Pancreas (tissue), 10 donors: ENCODE data around the gene DCC. TPM values are rescaled to one million over a fixed set of nuclear protein-coding genes. Genes with fewer than 3 reads are reported as not detected.

Source experiments
- ATAC-seq, 4 donors: fragments of 200-7000 bp; cut with Tn5 transposase; one replicate each; pipeline versions ENCODE4 v1.8.0 to v1.9.1; 2020; ENCODE audit warnings: mild to moderate bottlenecking in 4 of 4, moderate library complexity in 4 of 4
- DNase-seq, 6 donors: peaks; one replicate each; pipeline ENCODE4 v3.0.0-alpha.2; 2020
- FAIRE-seq: peaks from 2 replicates; lab custom pipeline; 2012; peaks lifted over from hg19 to GRCh38; lab: Jason Lieb, UNC
- H3K27ac ChIP-seq, 4 donors: fragments of 200-600 bp; sonication (generic); 1 replicate in 3 of 4; 2 replicates in 1 of 4; pipeline versions ENCODE4 v1.5.0 to v1.8.0; 2020
- H3K27me3 ChIP-seq, 4 donors: fragments of 200-600 bp; one replicate each; pipeline ENCODE4 v1.8.0; 2021
- H3K36me3 ChIP-seq, 3 donors: fragments of 200-600 bp; sonication (generic) in 1 of 3; one replicate each; pipeline versions ENCODE4 v1.5.0 to v1.8.0; 2020 to 2021
- H3K4me1 ChIP-seq, 3 donors: fragments of 200-600 bp; one replicate each; pipeline ENCODE4 v1.8.0; 2021
- H3K4me3 ChIP-seq, 4 donors: fragments of 200-600 bp; sonication (generic) in 2 of 4; one replicate each; pipeline versions ENCODE4 v1.5.0 to v1.8.0; 2020 to 2021
- H3K9me3 ChIP-seq, 4 donors: fragments of 200-600 bp; one replicate each; pipeline ENCODE4 v1.8.0; 2021
- WGBS, 2 donors: extraction: QIAGEN DNeasy Blood & Tissue Kit; methylation state at CpG; one replicate each; pipeline ENCODE4 v1.1.7; 2013; 5-methylcytosine and 5-hydroxymethylcytosine counted together
- intact Hi-C, 3 donors: fragments of 100-400 bp; cut with DNase I; formaldehyde crosslinking; loops; one replicate each; pipeline versions ENCODE4 v1.11.1 to v1.14.2; 2022
- polyA plus RNA-seq, 2 donors: library from polyadenylated mRNA; stranded (reverse); fragments of 200-250 nt; gene quantifications; one replicate each; pipeline ENCODE4 v1.2.3, GENCODE V29; 2013
- total RNA-seq, 6 donors: library from RNA; stranded (reverse); fragmentation: NEBNext Ultra II Directional in 4 of 6; extraction: Animal tissue kit (Norgen Biotek cat#: 25700) in 4 of 6; gene quantifications; one replicate each; pipeline versions ENCODE4 v1.2.1 to v1.2.4, GENCODE V29; 2021 to 2023
- TF ChIP-seq, protein P1 (sequence below), 4 donors: fragments of 200-600 bp; sonication (generic) in 3 of 4; IDR thresholded peaks; one replicate each; pipeline versions ENCODE4 v1.5.0 to v1.8.0; 2021; ENCODE audit warnings: antibody characterized with exemption in 4 of 4
- donor health status: healthy with polysubstance abuse.
- donor health status: DM: no; HTN: no; CAD: no; lungs with moderate emphysema.
- donor health status: DM: no; HTN: no; CAD: no.
- donor health status: control.
- donor health status: control.
- donor health status: Bipolar disorder and iron deficiency.
- donor health status: DM: yes; HTN: yes; CAD: no.
- donor health status: DM: no; HTN: no; CAD: no.
- donor health status: DM: no; HTN: no; CAD: no.
- donor health status: DM: yes; HTN: yes; CAD: no.

DCC gene
- total and polyA plus RNA-seq, 8 donors, result 0.18 to 0.44 (median 0.28) TPM; not detected in 1

DNA sequence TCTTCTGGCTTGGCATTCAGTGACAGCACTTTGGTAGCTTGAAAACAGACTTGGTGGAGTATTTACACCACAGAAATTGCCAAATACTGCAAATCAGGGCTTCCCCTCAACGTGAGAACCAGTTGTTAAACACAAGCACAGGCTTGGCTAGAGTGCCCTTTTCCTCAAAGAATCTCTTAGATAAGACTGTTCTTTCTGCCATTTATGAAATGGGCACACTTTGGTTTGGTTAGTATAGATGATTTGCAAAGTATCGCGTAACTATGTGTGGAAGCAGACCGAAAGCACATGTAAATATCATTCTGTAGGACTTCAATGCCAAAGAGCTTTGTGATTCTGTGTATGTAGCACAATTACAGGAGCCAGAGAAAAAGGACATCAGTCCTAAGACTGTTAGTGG lies 308.2 kb downstream of the DCC start:
- ATAC-seq, result no peak
- WGBS, 2 donors, result 72 to 75% methylated on average over 4 of the region's 4 CpGs
- no peaks in the 10 kb centered on the region for H3K4me1 ChIP-seq

DNA sequence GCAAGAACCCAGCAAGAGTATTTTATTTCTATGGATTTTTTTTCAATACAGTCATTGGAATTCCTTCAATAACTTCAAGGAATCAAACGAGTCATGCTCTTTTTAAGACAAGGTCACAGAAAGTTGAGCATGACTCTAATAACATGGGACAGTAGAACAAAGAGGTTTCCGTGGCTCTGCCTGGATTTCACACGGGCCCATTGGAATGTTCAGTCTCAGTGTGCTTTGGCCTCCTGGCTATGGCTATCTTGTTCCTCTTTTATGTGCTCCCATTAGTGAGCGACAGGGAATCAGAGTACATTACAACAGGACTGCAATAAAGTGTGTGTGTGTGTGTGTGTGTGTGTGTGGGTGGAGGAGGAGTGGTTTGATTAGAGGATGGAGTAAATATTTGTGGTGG lies 312.4 kb downstream of the DCC start:
- no peak for DNase-seq
- intact Hi-C loops, result no loop called here

More for the DNA sequence above, 308.2 kb downstream of the DCC start:
- Histone ChIP-seq H3K36me3 (no peaks in the 10 kb centered on the region), H3K4me3 (no peak overlapping the region), H3K9me3 (no peaks in the 10 kb centered on the region), H3K27me3 (no peaks in the 10 kb centered on the region), H3K27ac (no peak overlapping the region)
- TF ChIP-seq, protein P1, sequence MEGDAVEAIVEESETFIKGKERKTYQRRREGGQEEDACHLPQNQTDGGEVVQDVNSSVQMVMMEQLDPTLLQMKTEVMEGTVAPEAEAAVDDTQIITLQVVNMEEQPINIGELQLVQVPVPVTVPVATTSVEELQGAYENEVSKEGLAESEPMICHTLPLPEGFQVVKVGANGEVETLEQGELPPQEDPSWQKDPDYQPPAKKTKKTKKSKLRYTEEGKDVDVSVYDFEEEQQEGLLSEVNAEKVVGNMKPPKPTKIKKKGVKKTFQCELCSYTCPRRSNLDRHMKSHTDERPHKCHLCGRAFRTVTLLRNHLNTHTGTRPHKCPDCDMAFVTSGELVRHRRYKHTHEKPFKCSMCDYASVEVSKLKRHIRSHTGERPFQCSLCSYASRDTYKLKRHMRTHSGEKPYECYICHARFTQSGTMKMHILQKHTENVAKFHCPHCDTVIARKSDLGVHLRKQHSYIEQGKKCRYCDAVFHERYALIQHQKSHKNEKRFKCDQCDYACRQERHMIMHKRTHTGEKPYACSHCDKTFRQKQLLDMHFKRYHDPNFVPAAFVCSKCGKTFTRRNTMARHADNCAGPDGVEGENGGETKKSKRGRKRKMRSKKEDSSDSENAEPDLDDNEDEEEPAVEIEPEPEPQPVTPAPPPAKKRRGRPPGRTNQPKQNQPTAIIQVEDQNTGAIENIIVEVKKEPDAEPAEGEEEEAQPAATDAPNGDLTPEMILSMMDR (IDR thresholded peaks at IDR 0.05), result no peak
- FAIRE-seq (no peak), DNase-seq (no peak)
- intact Hi-C loops, result no loop called here

DNA sequence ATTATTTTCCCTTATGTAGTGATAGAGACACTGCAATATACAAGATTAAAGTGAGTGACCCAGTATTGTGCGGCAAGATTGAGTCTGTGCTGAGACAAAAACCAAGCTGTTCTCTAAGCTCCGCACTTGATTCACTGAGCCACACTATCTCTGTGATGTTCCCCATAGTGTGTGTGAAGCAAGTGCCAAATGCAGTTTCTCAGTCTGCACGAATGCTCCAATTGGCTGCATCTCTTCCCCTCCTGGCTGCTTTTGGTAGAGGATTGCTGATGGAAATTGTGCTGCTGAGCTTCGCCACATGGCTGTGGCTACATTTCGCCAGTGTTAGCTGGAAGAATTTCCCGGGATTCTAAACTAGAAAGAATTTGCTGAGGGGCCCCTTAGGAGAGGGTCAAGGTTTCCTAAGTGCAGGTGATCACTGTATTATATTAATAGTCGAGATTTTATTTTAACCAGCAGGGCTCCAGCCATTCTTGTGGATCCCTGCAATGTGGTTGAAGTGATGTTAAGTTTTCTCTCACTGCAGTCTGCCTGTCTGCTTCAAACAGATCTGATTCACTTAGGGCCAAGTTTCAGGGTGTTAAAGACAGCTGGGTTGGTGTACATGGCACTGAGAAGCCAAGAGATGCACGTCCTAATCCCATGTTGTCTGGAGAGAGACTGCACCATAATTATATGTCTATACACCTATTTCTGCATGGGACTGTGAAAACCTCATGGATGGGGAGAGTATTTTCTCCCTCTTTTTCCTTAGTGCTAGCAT lies 317.2 kb downstream of the DCC start:
- TF ChIP-seq, protein P1 (IDR thresholded peaks at IDR 0.05), result no peak
- Histone ChIP-seq H3K36me3 (no peaks in the 10 kb centered on the region), H3K9me3 (no peaks in the 10 kb centered on the region), H3K27me3 (no peaks in the 10 kb centered on the region), H3K27ac (no peak overlapping the region), H3K4me1 (no peaks in the 10 kb centered on the region), H3K4me3 (no peak overlapping the region)
- DNase-seq (no peak), ATAC-seq (no peak), FAIRE-seq (no peak)
- WGBS, 2 donors, result 72 to 84% methylated on average over 8 of the region's 8 CpGs
- intact Hi-C loops, result no loop called here

More for the DNA sequence above, 312.4 kb downstream of the DCC start:
- no peak for FAIRE-seq
- Histone ChIP-seq H3K27ac (no peak overlapping the region), H3K4me1 (no peaks in the 10 kb centered on the region), H3K4me3 (no peak overlapping the region), H3K36me3 (no peaks in the 10 kb centered on the region), H3K9me3 (no peaks in the 10 kb centered on the region), H3K27me3 (no peaks in the 10 kb centered on the region)
- WGBS, 2 donors, result 53 to 57% methylated on average over 4 of the region's 4 CpGs
- no peak for ATAC-seq
- TF ChIP-seq, protein P1 (IDR thresholded peaks at IDR 0.05), result no peak

DNA sequence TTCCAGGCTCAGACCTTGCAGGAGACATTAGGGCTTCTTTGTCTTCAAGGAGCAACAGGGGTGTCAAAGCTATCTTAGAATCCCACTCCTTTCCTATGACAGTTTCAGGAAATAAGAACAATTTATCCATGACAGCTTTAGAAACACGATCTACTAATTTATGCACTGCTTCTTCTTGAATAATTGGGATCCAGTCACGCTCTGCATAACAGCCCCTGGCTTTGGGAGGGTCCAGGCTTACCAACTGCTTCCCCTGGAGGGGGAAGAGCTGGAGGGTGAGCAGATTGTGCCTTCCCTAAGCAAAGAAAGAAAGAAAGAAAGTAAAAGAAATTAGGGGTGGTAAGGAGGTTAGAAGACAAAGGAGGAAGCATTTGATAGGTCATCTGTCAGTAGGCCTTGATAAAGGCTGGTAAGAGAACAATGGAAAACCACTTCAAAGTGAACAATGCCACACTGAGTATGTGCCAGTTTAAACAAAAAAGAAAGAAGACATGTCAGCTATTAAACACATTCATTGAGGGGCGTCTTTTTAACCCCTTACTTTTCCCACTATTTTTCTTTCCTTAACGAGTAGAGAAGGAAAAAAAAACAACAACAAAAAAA lies 327.6 kb downstream of the DCC start:
- Histone ChIP-seq H3K9me3 (no peaks in the 10 kb centered on the region), H3K36me3 (no peaks in the 10 kb centered on the region), H3K4me3 (no peak overlapping the region), H3K4me1 (no peaks in the 10 kb centered on the region), H3K27ac (no peak overlapping the region), H3K27me3 (no peaks in the 10 kb centered on the region)
- DNase-seq (no peak), ATAC-seq (no peak), FAIRE-seq (no peak)
- TF ChIP-seq, protein P1 (IDR thresholded peaks at IDR 0.05), result no peak
- intact Hi-C loops, result no loop called here
- WGBS, 2 donors, result 65 to 72% methylated on average over 4 of the region's 4 CpGs

DNA sequence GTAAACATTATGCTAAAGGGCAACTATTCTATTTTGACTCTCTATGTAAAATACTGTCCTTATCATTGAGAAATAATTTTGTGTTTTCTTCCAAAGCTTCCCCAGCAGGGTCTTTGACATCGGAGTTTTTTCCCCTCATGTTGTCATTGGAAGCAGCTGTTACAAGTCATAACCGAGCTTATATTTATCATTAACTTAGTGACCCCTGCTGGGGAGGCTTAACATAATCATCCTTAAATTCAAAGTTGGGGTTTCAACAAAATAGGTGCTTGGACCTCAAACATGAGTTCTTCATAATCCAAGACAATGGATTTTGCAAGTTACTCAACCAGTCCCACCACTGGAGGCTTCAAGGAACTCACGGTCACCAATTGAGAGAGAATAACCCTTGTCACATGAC lies 330.9 kb downstream of the DCC start:
- H3K27ac ChIP-seq, result no peak overlapping the region
- H3K4me1 ChIP-seq, result no peaks in the 10 kb centered on the region
- no peaks in the 10 kb centered on the region for H3K27me3 ChIP-seq
- FAIRE-seq, result no peak
- 1 to 5% methylated on average over 3 of the region's 3 CpGs for WGBS, 2 donors
- peak in 3 of 4 donors; percentile 72 to 78 (median 75) for ATAC-seq
- DNase-seq, result peak in 1 of 6 donors; percentile 10
- intact Hi-C loops, result no loop called here
- H3K4me3 ChIP-seq, result no peak overlapping the region
- H3K36me3 ChIP-seq, result no peaks in the 10 kb centered on the region
- TF ChIP-seq, protein P1 (IDR thresholded peaks at IDR 0.05), result peak in 3 of 4 donors; percentile 5 to 25 (median 21)
- H3K9me3 ChIP-seq, result no peaks in the 10 kb centered on the region
